GM12872 (cell line): ENCODE data around the gene GAST.
A peak's percentile ranks its signal among the peaks of the same experiment; 100 is the strongest.

Experiments used
- CTCF ChIP-seq: IDR thresholded peaks from 3 replicates; pipeline ENCODE4 v1.5.1; 2011; ENCODE audit warnings: low read depth, mild to moderate bottlenecking, low read length, moderate library complexity; ENCODE audit not compliant: insufficient read depth

GAST gene

GRCh38 chr17:41736983-41737679 is 25.0 kb downstream of the GAST start:
- TF ChIP-seq CTCF: no peak

DNA sequence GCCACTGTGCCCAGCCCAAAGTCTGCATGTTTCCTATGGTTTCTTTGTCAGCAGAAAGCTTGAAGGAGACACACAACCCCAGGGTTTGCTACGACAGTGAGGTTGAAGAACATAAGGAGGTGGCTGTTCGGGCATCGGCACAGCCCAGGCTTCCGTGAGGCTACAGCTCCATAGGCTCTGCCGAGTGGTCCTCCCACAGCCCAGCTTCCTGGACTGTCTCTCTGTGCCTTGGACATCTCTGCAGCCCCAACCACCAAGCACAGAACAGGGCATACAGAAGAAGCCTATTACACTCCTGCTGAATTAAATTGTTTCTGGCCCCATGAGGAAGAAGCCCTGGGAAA is 25.5 kb downstream of the GAST start:
- no peak for TF ChIP-seq CTCF

- TF ChIP-seq CTCF: peak; percentile 99
These were observed 26.1 kb downstream of the GAST start for GRCh38 chr17:41738077-41738800.

- TF ChIP-seq CTCF: no peak
These were observed 26.6 kb downstream of the GAST start for GRCh38 chr17:41738801-41739112.

DNA sequence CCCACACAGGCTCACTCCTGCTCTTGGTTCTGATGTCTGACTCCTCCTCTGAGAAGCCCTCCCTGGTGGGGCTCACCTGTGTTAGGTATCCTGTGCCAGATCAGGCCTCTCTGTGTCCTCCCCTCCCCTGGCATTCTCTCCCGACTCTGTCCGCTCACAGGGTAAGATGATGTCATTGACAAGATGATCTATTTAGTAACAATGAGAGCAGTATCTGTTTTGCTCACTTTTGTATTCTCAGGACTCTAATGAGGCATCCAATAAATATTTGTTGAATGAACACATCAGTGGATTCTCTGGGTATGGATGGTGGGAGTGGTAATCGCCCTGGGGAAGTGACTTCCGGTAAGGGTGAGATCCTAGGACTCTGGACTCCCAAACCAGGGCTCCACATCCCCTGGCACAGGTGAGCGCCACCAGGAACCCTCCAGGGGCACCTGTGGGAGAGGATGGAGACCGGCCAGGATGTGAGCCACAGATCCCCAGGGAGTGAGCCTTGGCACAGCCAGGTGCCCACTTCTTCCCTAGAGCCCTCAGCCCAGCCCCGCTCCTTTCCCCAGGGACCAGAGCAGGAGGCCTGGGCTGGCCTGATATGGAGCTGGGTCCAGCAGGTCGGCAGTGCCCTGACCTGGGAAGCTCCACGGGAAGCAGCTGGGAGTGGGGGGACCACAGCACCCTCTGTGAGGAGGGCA is 27.7 kb downstream of the GAST start:
- TF ChIP-seq CTCF: no peak

GRCh38 chr17:41740506-41740905 is 28.4 kb downstream of the GAST start:
- no peak for TF ChIP-seq CTCF

- no peak for TF ChIP-seq CTCF
These were observed 29.6 kb downstream of the GAST start for GRCh38 chr17:41741709-41742108.
